Tibial nerve (tissue), 4 donors: ENCODE measurements around the gene CTNNA3. TPM values are rescaled to one million over a fixed set of nuclear protein-coding genes. Genes with fewer than 3 reads are reported as not detected.
A peak's percentile ranks its signal among the peaks of the same experiment; 100 is the strongest.
"Not testable (repeated sequence)": the region's sequence is repeated elsewhere in the genome, so short reads cannot be mapped to it uniquely, and the experiment has no call there.

Experiments
- DNase-seq, 2 donors: peaks; one replicate each; pipeline ENCODE4 v3.0.0-alpha.2; 2019; ENCODE audit warnings: low spot score in 2 of 2
- H3K27ac ChIP-seq, 4 donors: fragments of 200-600 bp; sonication (generic) in 3 of 4; one replicate each; pipeline ENCODE4 v1.5.1; 2017 to 2019; ENCODE audit warnings: mild to moderate bottlenecking in 1 of 4
- H3K27me3 ChIP-seq, 2 donors: fragments of 200-600 bp; sonication (generic) in 1 of 2; one replicate each; pipeline versions ENCODE4 v1.5.1 to v1.6.0; 2017 to 2019
- H3K36me3 ChIP-seq, 3 donors: fragments of 200-600 bp; sonication (generic); one replicate each; pipeline ENCODE4 v1.5.1; 2018 to 2019
- H3K4me1 ChIP-seq, 4 donors: fragments of 200-600 bp; sonication (generic) in 3 of 4; one replicate each; pipeline ENCODE4 v1.5.1; 2017 to 2019
- H3K4me3 ChIP-seq, 4 donors: fragments of 200-600 bp; sonication (generic) in 3 of 4; one replicate each; pipeline ENCODE4 v1.5.1; 2017 to 2019; ENCODE audit warnings: mild to moderate bottlenecking in 1 of 4, moderate library complexity in 1 of 4
- H3K9me3 ChIP-seq, 4 donors: fragments of 200-600 bp; sonication (generic) in 3 of 4; one replicate each; pipeline ENCODE4 v1.5.1; 2017 to 2019
- CTCF ChIP-seq, 5 experiments: fragments of 200-600 bp in 3 of 5; fragments of 450-650 bp in 2 of 5; sonication (generic) in 3 of 5; IDR thresholded peaks; one replicate each; pipeline ENCODE4 v1.5.1; 2016 to 2019; ENCODE audit warnings: antibody characterized with exemption in 5 of 5, mild to moderate bottlenecking in 3 of 5, moderate library complexity in 2 of 5
- EP300 ChIP-seq, 2 donors: sonication (generic); formaldehyde crosslinking; IDR thresholded peaks; one replicate each; pipeline ENCODE4 v1.6.1; 2017; ENCODE audit warnings: antibody characterized with exemption in 2 of 2, mild to moderate bottlenecking in 1 of 2
- POLR2A ChIP-seq, 2 donors: fragments of 450-650 bp; IDR thresholded peaks; one replicate each; pipeline ENCODE4 v1.6.1; 2017; ENCODE audit warnings: antibody characterized with exemption in 2 of 2, mild to moderate bottlenecking in 2 of 2, moderate library complexity in 2 of 2
- WGBS, 2 donors: methylation state at CpG; one replicate each; pipeline ENCODE4 v1.1.5; 2018; 5-methylcytosine and 5-hydroxymethylcytosine counted together
- total RNA-seq, 4 donors: library from RNA; depleted of rRNA; stranded (reverse); fragments of >200 nt; gene quantifications; one replicate each; pipeline ENCODE4 v1.1.0, GENCODE V29; 2016

The CTNNA3 gene
- total RNA-seq, 4 donors from 2014 or later = 15.9 to 36.1 (median 23.1) TPM

- H3K4me3 ChIP-seq = no peak overlapping the region
- WGBS, 2 donors = 74 to 92% methylated on average over 1 of the region's 1 CpG
- no peaks in the 10 kb centered on the region for H3K9me3 ChIP-seq
- TF ChIP-seq POLR2A (IDR thresholded peaks at IDR 0.05) (no peak), CTCF (IDR thresholded peaks at IDR 0.05) (no peak), EP300 (IDR thresholded peaks at IDR 0.05) (no peak)
- no peaks in the 10 kb centered on the region for H3K4me1 ChIP-seq
- DNase-seq = no peak
- H3K27me3 ChIP-seq = no peaks in the 10 kb centered on the region
- no peaks in the 10 kb centered on the region for H3K36me3 ChIP-seq
- H3K27ac ChIP-seq = no peak overlapping the region
These were observed 9.9 kb upstream of the CTNNA3 start for GRCh38 chr10:67705921-67706320.

- WGBS, 2 donors = 94 to 95% methylated on average over 23 of the region's 23 CpGs
- not testable (repeated sequence) for H3K36me3 ChIP-seq, DNase-seq, H3K27me3 ChIP-seq, H3K9me3 ChIP-seq, H3K4me3 ChIP-seq, H3K27ac ChIP-seq
- H3K4me1 ChIP-seq = peaks cover 0 to 22% (median 0%) of the 10 kb centered on the region in 4 donors
These were observed 3.7 kb upstream of the CTNNA3 start for GRCh38 chr10:67699613-67700270.

- peaks cover 0 to 22% (median 0%) of the 10 kb centered on the region in 4 donors for H3K4me1 ChIP-seq
- H3K4me3 ChIP-seq = no peak overlapping the region
- DNase-seq = no peak
- WGBS, 2 donors = 42 to 48% methylated on average over 4 of the region's 4 CpGs
- H3K9me3 ChIP-seq = no peaks in the 10 kb centered on the region
- H3K27ac ChIP-seq = no peak overlapping the region
- no peaks in the 10 kb centered on the region for H3K27me3 ChIP-seq
- TF ChIP-seq POLR2A (IDR thresholded peaks at IDR 0.05) (no peak), CTCF (IDR thresholded peaks at IDR 0.05) (no peak), EP300 (IDR thresholded peaks at IDR 0.05) (no peak)
- no peaks in the 10 kb centered on the region for H3K36me3 ChIP-seq
These were observed 2.2 kb upstream of the CTNNA3 start for GRCh38 chr10:67698164-67698563.

GRCh38 chr10:67697724-67698131 is 1.7 kb upstream of the CTNNA3 start:
- peak in 1 of 2 donors; percentile 31 for DNase-seq
- peaks cover 0 to 22% (median 0%) of the 10 kb centered on the region in 4 donors for H3K4me1 ChIP-seq
- H3K9me3 ChIP-seq = no peaks in the 10 kb centered on the region
- 2 to 5% methylated on average over 2 of the region's 2 CpGs for WGBS, 2 donors
- no peak overlapping the region for H3K4me3 ChIP-seq
- no peak overlapping the region for H3K27ac ChIP-seq
- no peaks in the 10 kb centered on the region for H3K36me3 ChIP-seq
- peak; percentile 55 to 80 (median 62) for TF ChIP-seq CTCF (IDR thresholded peaks at IDR 0.05)
- TF ChIP-seq EP300 (IDR thresholded peaks at IDR 0.05) = no peak
- no peaks in the 10 kb centered on the region for H3K27me3 ChIP-seq

- DNase-seq = no peak
- Histone ChIP-seq H3K4me3 (no peak overlapping the region), H3K36me3 (no peaks in the 10 kb centered on the region), H3K9me3 (no peaks in the 10 kb centered on the region), H3K27ac (no peak overlapping the region), H3K27me3 (no peaks in the 10 kb centered on the region), H3K4me1 (peaks cover 0 to 22% (median 0%) of the 10 kb centered on the region in 4 donors)
- 62 to 68% methylated on average over 2 of the region's 2 CpGs for WGBS, 2 donors
- TF ChIP-seq CTCF (IDR thresholded peaks at IDR 0.05) = no peak
- no peak for TF ChIP-seq EP300 (IDR thresholded peaks at IDR 0.05)
- TF ChIP-seq POLR2A (IDR thresholded peaks at IDR 0.05) = no peak
These were observed 684 bp upstream of the CTNNA3 start for GRCh38 chr10:67696679-67697078.
